Measurements from ENCODE around the gene SUCLG2.

DNA sequence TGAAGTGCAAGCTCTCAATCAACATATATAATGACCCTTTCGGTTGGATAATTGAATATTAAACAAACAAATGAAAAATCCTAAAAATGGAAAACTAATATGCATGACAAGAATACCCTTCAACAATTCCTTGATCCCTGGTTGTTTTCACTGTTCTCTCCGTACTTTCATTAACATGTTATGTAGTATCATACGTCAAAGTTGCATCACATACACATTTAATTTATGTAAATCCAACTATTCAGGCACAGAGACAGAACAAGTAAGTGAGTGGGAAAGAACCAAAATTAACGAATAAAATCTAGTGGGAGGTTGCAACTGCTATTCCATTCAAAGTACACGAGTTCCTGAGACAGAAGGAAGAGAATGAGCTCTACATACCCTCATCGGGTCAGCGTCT lies 176.0 kb downstream of the SUCLG2 start:
- no peak for TF ChIP-seq CTCF (conservative IDR thresholded peaks at IDR 0.05)
- no peak for TF ChIP-seq ZFX (IDR thresholded peaks at IDR 0.05)

All from C4-2B (cell line).